Activated T-cell treated with anti-CD3 and anti-CD28 coated beads for 24 hours (primary cell): ENCODE data around the gene PDE4C.

Experiments
- DNase-seq: peaks from one replicate; pipeline ENCODE4 v3.0.0-alpha.2; 2020; ENCODE audit warnings: low read depth

The PDE4C gene

GRCh38 chr19:18198374-18198773 lies 27.9 kb downstream of the PDE4C start:
- DNase-seq: no peak

- DNase-seq: no peak
Measured at GRCh38 chr19:18197941-18198340, 28.3 kb downstream of the PDE4C start.

- DNase-seq: no peak
Measured at GRCh38 chr19:18197306-18197705, 28.9 kb downstream of the PDE4C start.

- DNase-seq: no peak
Measured at GRCh38 chr19:18196511-18196845, 29.8 kb downstream of the PDE4C start.

GRCh38 chr19:18194554-18195238 lies 31.5 kb downstream of the PDE4C start:
- peak; percentile 21 for DNase-seq

GRCh38 chr19:18194181-18194530 lies 32.1 kb downstream of the PDE4C start:
- DNase-seq: no peak

- peak; percentile 14 for DNase-seq
Measured at GRCh38 chr19:18193388-18194180, 32.7 kb downstream of the PDE4C start.

- DNase-seq: peak; percentile 98
Measured at GRCh38 chr19:18192673-18193387, 33.4 kb downstream of the PDE4C start, which contains the start of gene MPV17L2. MPV17L2 (plus strand) TSS chr19:18193218; CDS start chr19:18193282, 64 bp downstream.

GRCh38 chr19:18191640-18192062 lies 34.6 kb downstream of the PDE4C start:
- DNase-seq: no peak

- no peak for DNase-seq
Measured at GRCh38 chr19:18190278-18190677, 36.0 kb downstream of the PDE4C start.

GRCh38 chr19:18185538-18185937 lies 40.7 kb downstream of the PDE4C start:
- DNase-seq: no peak

- DNase-seq: no peak
Measured at GRCh38 chr19:18183529-18183928, 42.7 kb downstream of the PDE4C start.

GRCh38 chr19:18179957-18180356 lies 46.3 kb downstream of the PDE4C start:
- no peak for DNase-seq

GRCh38 chr19:18176367-18177310 lies 49.6 kb downstream of the PDE4C start:
- no peak for DNase-seq

GRCh38 chr19:18174983-18175382 lies 51.3 kb downstream of the PDE4C start:
- no peak for DNase-seq
